Adipocyte (in vitro differentiated cells): ENCODE measurements around the gene MAD1L1.
"Not testable (repeated sequence)": the region's sequence is repeated elsewhere in the genome, so short reads cannot be mapped to it uniquely, and the experiment has no call there.

Source experiments
- DNase-seq: peaks from one replicate; pipeline ENCODE4 v3.0.0-alpha.2; 2015; ENCODE audit warnings: low read depth
- H3K27me3 ChIP-seq: replicated peaks from 2 replicates; pipeline ENCODE4 v1.7.0; 2013; ENCODE audit warnings: mild to moderate bottlenecking, low read length, moderate library complexity; ENCODE audit not compliant: control insufficient read depth, insufficient read depth
- H3K36me3 ChIP-seq: 2 replicates; pipeline ENCODE4 v1.7.0; 2013; ENCODE audit warnings: low read length, mild to moderate bottlenecking, moderate library complexity; ENCODE audit not compliant: control insufficient read depth, insufficient read depth, severe bottlenecking
- H3K4me1 ChIP-seq: 2 replicates; pipeline ENCODE4 v1.7.0; 2013; ENCODE audit warnings: mild to moderate bottlenecking, low read length, moderate library complexity; ENCODE audit not compliant: control insufficient read depth, insufficient read depth
- H3K4me3 ChIP-seq: 2 replicates; pipeline ENCODE4 v1.7.0; 2013; ENCODE audit warnings: mild to moderate bottlenecking, low read length, moderate library complexity
- H3K9ac ChIP-seq: 2 replicates; pipeline ENCODE4 v1.7.0; 2013; ENCODE audit warnings: mild to moderate bottlenecking, low read length, moderate library complexity
- H3K9me3 ChIP-seq: 2 replicates; pipeline ENCODE4 v1.7.0; 2013; ENCODE audit warnings: mild to moderate bottlenecking, low read length, moderate library complexity; ENCODE audit not compliant: control insufficient read depth

The MAD1L1 gene

DNA sequence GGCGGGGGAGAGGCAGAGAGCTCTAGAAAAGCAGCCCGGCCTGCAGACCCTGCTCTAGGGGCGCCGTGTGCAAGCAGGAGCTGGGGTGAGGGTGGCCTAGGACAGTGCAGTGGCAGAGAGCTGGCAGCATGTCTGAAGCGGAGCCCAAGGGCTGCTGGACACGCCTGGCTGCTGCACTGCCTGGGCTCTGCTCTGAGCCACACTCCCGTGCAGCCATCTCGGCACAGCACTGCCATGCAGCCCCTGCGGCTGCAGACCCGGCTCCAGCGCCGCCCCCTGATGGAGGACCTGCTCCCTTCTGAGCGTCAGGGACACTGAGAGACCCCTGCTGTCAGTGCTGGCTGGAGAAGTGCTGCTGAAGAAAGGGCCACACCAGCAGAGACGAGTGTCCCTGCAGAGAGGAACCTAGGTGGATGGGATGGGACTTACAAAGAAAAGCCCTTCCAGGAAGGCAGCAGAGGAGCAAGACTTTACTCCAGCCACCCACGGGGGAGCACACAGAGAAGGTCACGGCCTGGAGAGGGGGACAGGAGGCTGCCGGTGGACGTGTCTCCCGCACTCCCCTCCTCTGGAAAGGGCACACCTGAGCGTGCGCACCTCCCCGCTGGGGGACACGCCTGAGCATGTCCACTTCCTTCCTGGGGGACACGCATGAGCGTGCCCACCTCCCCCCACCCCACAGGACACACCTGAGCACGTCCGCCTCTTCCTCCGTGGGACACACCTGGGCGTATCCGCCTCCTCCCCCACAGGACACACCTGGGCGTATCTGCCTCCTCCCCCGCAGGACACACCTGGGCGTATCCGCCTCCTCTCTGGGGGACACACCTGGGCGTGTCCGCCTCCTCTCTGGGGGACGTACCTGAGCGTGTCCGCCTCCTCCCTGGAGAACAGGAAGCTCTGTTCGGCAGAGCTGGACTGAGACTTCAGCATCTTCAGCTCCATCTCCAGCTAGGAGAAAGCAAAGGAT, 252.9 kb downstream of the MAD1L1 start:
- no peak for DNase-seq
- Histone ChIP-seq H3K27me3 (no peaks in the 10 kb centered on the region), H3K9me3 (no peaks in the 10 kb centered on the region), H3K4me3 (no peak overlapping the region), H3K4me1 (no peaks in the 10 kb centered on the region), H3K9ac (no peak overlapping the region), H3K36me3 (peaks cover 7% of the 10 kb centered on the region)

DNA sequence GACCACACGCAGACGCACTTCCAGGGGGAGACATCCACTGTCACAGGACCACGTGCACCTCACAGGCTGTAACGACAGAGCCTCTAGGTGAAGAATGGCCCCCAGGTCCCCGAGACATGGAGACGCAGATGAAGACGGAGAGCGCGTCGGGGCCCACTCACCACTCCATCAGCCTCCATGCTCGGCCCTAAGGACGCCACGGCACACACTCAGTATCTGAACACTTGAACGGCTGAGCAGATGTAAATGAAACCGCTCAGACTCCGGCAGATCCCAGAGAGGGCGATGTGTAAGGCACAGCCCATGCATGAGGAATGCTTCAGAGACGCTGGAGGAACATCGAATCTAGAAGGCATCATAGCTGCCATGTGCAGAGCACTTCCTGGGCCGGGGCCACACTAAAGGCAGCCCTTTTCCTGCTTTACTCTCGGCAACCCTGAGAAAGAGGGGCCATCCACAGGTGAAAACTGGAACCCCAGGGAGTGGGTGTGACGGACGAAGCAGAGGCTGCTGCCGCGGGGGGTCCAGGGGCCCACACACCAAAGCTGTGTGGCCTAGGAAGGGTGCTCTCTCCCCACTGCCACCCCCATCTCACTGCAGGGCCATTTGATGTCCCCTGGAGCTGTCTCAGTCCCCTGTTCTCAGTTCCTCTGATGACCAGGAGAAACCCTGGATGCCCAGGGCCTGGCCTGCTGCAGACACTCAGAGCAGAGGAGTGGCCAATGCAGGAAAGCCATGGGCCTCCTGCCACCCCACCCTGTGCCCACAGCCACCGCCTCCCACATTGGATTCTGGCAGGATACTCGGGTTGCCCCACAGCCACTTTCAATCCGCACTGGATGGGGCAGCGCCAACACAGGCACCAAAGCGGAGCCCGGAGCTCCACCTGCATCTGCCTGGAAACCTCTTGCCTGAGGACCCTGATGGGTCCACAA, 253.8 kb downstream of the MAD1L1 start:
- DNase-seq, result no peak
- Histone ChIP-seq H3K36me3 (peaks cover 7% of the 10 kb centered on the region), H3K4me1 (no peaks in the 10 kb centered on the region), H3K4me3 (no peak overlapping the region), H3K27me3 (no peaks in the 10 kb centered on the region), H3K9me3 (no peaks in the 10 kb centered on the region), H3K9ac (no peak overlapping the region)

DNA sequence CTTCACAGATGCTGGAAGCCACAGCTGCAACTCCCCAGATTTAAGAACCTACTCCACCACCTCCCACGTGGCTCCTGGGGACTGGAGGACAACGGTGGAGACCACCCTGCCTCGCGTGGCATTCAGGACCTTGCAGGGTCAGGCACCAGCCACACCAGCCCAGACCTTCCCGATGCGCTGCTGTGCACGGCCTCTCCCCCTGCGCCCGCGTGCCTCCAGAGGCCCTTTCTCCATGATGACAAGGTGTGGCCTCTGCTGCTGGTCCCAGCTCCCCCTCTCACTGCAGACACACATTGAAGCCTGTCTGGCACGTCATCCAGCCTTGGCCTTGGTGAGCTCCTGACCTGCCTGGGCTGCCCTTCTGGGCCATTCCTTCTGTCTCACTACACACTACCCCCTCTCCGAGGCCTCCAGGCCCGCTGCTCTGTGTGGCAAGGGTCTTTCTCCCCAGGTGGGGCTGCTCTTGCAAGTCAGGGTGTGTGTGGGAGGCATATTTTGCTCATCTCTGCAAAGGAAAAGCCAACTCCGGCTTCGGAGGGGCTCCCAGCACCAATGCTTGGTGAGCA, 254.8 kb downstream of the MAD1L1 start:
- H3K4me3 ChIP-seq, result no peak overlapping the region
- no peak for DNase-seq
- H3K9me3 ChIP-seq, result no peaks in the 10 kb centered on the region
- no peak overlapping the region for H3K9ac ChIP-seq
- peaks cover 7% of the 10 kb centered on the region for H3K36me3 ChIP-seq
- H3K4me1 ChIP-seq, result no peaks in the 10 kb centered on the region
- H3K27me3 ChIP-seq, result no peaks in the 10 kb centered on the region

DNA sequence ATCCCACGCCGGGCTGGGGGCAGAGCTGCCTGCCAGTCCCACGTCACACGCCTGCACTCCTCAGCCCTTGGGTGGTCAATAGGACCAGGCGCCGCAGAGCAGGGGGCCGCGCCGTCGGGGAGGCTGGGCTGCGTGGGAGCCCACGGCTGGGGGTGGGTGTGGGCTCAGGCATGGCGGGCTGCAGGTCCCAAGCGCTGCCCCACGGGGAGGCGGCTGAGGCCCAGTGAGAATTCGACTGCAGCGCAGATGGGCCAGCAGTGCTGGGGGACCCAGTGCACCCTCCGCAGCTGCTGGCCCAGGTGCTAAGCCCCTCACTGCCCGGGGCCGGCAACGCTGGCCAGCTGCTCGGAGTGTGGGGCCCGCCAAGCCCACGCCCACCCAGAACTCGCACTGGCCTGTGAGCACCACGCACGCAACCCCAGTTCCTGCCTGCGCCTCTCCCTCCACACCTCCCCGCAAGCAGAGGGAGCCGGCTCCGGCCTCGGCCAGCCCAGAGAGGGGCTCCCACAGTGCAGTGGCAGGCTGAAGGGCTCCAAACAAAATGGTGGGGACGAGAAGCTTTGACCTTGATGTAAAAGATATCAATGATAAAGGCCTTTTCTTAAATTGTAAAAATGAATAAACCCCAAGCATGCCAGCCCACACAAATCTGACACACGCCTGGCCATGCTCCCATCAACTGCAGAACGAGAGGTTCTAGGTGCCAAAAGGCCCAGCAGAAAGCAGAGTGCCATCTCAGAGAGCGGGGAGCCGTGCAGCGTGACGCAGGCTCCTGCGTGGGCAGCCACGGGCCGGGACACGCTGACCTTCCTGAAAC, 255.5 kb downstream of the MAD1L1 start:
- Histone ChIP-seq H3K36me3 (peaks cover 7% of the 10 kb centered on the region), H3K9ac (no peak overlapping the region), H3K4me3 (no peak overlapping the region), H3K27me3 (no peaks in the 10 kb centered on the region), H3K9me3 (no peaks in the 10 kb centered on the region), H3K4me1 (no peaks in the 10 kb centered on the region)
- DNase-seq, result no peak

DNA sequence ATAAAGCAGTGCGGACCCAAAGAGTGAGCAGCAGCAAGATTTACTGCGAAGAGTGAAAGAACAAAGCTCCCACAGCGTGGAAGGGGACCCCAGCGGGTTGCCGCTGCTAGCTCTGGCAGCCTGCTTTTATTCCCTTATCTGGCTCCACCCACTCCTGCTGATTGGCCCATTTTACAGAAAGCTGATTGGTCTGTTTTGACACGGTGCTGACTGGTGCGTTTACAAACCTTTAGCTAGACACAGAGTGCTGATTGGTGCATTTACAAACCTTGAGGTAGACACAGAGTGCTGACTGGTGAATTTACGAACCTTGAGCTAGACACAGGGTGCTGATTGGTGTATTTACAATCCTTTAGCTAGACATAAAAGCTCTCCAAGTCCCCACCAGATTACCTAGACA, 256.2 kb downstream of the MAD1L1 start:
- H3K9ac ChIP-seq, DNase-seq: not testable (repeated sequence)

DNA sequence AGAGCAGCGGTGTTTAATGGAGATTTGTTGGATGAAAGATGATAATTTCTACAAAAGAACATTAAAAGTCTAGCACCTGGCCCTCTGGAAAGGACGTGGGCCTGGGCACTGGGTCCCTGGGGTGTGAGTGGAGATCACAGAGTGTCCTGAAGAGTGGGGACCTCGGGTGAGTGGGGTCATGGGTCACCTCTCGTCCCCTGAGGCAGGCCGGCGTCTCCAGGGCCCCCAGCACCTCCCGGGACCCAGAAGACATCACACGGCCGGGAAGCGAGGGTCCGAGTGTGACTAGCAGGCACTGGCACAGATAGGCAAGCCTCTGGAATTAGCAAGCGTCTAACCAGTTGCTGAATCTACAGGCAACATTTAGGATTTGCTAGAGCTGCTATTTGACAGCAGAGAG, 257.2 kb downstream of the MAD1L1 start:
- Histone ChIP-seq H3K36me3 (peaks cover 7% of the 10 kb centered on the region), H3K27me3 (no peaks in the 10 kb centered on the region), H3K9ac (no peak overlapping the region), H3K9me3 (no peaks in the 10 kb centered on the region), H3K4me1 (no peaks in the 10 kb centered on the region), H3K4me3 (no peak overlapping the region)
- no peak for DNase-seq

More for the DNA sequence above, 256.2 kb downstream of the MAD1L1 start:
- H3K4me3 ChIP-seq, H3K27me3 ChIP-seq, H3K36me3 ChIP-seq, H3K9me3 ChIP-seq, H3K4me1 ChIP-seq: not testable (repeated sequence)

DNA sequence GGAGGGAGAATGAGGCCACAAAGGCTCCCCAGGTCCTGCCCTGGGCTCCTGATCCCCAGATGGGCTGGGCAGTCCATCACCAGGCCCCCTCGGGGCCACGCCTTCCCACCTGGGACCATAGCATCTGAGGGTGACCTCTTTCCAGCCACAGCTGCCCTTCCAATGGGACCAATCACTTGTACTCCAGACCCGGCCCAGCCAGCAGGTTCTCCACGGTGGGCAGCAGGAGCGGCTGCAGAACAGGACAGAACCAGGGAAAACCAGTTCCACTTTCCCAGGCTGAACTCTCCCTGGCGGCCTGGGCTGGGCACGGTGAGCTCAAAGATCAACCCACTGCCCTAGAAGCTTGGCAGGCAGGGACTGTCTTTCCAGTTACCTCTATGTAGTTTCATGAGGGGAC, 257.6 kb downstream of the MAD1L1 start:
- no peaks in the 10 kb centered on the region for H3K27me3 ChIP-seq
- H3K4me3 ChIP-seq, result no peak overlapping the region
- peaks cover 7% of the 10 kb centered on the region for H3K36me3 ChIP-seq
- H3K4me1 ChIP-seq, result no peaks in the 10 kb centered on the region
- no peak for DNase-seq
- no peak overlapping the region for H3K9ac ChIP-seq
- H3K9me3 ChIP-seq, result no peaks in the 10 kb centered on the region

DNA sequence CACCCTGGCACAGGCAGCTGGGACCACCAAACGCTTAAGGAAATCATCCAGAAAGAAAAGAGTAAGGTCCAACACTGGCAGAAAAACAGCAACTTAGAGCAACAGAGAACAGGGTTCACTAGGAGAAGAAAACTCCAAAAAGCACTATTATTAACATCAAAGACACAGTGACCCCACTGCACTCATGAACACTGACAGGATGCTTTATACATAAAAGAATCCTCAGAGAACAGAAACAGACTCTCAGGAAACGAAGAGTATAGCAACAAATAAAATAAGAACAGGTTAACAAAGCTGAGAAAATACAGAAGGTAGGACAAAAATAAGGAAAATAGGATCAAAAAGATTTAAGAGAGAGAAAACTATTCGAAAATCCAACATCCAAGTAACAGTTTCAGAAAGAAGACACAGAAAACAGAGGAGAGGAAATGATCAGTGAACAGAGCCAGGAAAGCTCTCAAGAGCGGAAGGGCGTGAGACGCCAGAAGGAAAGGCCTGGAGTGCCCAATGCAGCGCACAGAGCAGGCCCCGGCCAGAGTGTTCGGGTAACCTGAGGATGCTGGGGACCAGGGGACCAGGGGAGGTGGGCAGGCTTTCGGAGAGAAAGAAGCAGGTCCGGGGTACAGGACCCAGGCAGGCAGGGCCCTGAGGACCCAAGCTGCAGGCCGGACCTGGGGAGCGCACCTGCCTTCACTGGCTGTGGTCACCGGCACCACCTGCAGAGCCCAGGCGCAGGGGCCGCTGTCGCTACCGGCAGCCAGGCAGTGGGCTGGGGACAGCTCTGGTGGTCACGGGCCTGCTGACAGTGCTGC, 258.2 kb downstream of the MAD1L1 start:
- DNase-seq, result no peak
- H3K36me3 ChIP-seq, result peaks cover 7% of the 10 kb centered on the region
- H3K9ac ChIP-seq, result no peak overlapping the region
- H3K4me1 ChIP-seq, result no peaks in the 10 kb centered on the region
- H3K4me3 ChIP-seq, result no peak overlapping the region
- no peaks in the 10 kb centered on the region for H3K27me3 ChIP-seq
- H3K9me3 ChIP-seq, result no peaks in the 10 kb centered on the region

DNA sequence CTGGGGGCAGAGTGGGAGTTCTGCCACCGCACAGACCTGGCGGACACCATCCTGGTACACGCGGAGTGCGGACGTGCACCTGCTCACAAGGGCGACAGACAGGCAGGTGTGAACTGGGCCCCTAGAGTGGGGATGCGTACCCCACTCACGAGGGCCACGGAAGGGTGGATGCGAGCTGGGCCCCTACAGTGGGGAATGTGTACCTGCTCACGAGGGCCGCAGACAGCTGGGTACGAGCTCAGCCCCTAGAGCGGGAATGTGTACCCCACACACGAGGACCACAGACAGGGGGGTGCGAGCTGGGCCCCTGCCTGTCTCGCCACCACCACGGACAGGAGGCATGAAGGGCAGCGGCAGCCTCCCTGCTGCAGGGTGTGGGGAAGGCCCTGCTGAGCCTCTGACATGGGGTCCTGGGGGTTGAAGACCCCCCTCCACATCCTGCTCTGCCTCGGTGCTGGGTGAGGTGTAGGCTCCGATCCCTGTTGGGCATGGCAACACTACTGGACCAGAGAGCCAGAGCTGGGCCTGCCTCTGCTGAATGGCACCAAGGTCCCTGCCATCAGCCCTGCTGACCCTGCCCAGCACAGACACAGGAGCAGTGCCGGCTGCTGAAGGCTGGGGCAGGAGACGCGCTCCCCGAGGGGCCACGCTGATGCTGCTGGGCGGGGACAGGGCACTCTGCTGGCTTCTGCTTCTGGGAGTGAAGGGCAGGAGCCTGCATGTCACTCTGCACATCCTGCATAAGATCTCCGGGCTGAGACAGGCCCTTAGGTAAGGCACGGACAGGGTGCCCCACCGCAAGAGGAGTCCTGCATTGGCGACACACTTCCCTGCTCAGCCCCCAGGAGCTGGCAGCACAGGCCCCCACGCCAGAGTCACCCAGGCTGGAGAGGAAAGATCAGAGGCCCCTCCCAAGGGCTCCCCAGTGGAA, 259.2 kb downstream of the MAD1L1 start:
- DNase-seq, result no peak
- peaks cover 7% of the 10 kb centered on the region for H3K36me3 ChIP-seq
- H3K4me1 ChIP-seq, result no peaks in the 10 kb centered on the region
- no peaks in the 10 kb centered on the region for H3K9me3 ChIP-seq
- H3K27me3 ChIP-seq, result no peaks in the 10 kb centered on the region
- H3K9ac ChIP-seq, result no peak overlapping the region
- H3K4me3 ChIP-seq, result no peak overlapping the region
